HG02884 (cell line): ENCODE results near the gene XPC.

Source experiments
- ATAC-seq: cut with Tn5 transposase; IDR thresholded peaks from one replicate; pipeline ENCODE4 v1.9.1; 2021; ENCODE audit warnings: mild to moderate bottlenecking, moderate library complexity; ENCODE audit not compliant: unreplicated experiment

The XPC gene

GRCh38 chr3:14174483-14174882 is 3.9 kb downstream of the XPC start:
- ATAC-seq = no peak

DNA sequence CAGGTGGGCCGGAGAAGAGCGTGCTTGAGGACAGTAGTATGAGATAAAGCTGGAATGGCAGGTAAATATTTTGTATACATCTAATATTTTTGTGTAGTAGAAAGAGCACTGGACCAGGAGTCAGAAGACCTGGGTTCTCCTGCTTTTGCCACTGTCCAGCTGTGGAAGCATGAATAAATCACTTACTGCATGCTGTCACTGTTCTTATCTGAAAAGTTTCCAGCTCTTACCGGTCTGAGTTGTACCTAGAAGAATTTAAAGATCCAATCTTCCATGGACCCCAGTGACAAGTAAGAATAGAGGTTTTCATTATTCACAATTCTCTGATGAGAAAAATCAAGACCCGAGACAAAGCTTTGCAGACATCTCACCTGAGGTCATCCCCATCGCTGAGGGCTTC is 5.9 kb downstream of the XPC start:
- no peak for ATAC-seq

GRCh38 chr3:14170531-14171159 is 7.8 kb downstream of the XPC start:
- ATAC-seq = no peak

- ATAC-seq = no peak
Measured at GRCh38 chr3:14169871-14170270, 8.5 kb downstream of the XPC start.

GRCh38 chr3:14169435-14169834 is 9.0 kb downstream of the XPC start:
- no peak for ATAC-seq

DNA sequence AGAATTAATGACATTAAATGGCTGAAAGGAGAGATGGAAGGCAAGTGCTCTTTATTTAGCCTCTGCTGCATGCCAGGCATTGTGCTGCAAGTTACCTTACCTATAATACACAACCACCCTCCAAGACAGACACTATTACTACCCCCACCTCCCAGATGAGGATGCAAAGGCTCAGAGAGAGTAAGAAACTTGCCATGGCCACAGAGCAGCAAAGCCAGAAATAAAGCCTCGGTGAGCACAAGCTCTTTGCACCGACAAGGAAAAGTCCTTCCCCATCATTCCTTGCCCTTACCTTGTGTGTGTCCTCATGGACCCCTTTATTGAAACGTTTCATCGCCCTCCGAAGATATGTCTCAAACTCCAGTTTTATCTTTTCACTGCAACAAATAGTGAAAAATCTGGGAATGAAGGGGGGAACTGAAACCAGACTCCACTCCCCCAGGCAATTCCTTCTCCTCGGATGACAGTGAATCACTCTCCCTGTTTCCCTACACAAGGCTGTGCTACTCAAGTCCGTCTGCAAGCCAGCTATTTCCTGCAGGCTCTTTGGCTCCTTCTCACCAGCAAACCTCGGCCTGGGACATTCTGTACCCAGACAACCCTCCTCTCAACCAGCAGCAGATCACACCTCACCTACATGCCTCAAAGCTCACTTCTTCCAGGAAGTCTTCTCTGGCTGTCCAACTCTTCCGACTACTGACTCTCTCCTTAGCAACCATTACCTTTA is 11.4 kb downstream of the XPC start:
- no peak for ATAC-seq

GRCh38 chr3:14162178-14162577 is 16.2 kb downstream of the XPC start:
- no peak for ATAC-seq

GRCh38 chr3:14161282-14161681 is 17.1 kb downstream of the XPC start:
- no peak for ATAC-seq

DNA sequence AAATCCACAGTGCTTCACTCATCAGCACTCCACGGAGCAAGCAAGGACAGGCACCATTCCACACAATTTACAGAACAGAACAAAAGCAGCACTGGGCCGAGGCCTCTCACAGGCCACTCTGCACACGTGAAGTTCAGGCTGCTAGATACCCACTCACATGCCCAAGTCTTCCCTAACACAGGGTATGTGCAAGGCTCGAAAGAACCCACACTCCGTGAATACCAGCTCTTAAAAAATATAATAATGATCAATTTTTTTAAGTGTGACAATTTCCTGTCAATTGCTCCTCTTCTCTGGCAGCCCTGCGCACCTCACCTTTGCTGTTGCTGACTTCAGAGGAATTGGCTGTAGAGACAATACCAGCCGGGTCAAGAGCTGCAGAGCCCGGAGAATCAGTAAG is 19.0 kb downstream of the XPC start:
- no peak for ATAC-seq

DNA sequence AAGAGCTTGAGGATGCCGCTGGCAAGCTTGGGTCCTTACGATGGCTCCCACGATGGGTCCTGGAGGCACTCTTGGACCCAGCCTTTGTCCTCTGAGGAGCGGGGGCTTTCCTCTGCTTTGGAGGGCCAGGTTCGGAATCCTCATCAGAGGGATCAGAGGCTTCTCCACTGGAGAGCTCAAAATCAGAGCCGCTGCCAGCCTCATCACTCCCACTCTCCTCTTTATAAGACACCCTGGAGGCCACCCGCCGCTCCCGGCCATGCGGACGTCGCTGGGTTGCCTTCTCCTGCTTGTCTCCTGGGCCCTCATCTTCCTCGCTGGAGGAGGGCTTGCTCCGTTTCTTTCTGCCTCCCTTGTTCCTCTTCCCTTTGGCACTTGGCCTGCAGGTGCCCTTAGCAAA is 20.0 kb downstream of the XPC start:
- no peak for ATAC-seq

GRCh38 chr3:14157951-14158350 is 20.4 kb downstream of the XPC start:
- no peak for ATAC-seq

DNA sequence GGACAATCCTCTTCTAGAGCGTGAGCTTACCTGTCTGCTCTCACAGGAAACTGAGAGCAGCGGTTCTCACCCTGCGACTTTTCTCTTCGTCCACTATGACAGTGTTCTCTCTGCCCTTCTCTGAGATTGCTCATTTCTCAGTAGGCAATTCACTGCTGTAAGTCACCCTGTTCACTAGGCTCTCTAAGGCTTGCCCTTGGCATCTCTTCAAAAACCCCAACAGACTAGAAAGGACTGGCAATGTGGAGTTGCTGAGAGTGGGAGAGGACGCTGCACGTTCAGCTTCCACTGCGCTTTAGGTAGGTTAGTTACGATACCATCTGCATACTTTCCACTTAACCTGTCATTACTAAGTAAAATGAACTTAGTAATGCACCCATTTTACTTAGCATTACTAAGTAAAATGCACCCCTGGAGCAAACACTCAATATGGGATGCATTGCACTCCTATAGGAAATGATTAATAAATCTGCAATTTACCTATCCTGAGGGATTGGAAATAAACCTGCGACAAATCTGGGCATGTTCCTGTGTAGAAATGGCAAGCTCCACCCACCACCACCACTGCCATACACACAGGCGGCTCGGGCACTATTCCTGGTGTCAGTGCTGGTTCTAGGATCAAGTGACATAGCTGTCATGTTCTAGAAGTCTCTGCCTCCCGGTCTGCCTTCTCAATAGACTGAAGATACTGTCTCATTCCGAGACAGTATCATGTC is 21.4 kb downstream of the XPC start:
- ATAC-seq = no peak

- no peak for ATAC-seq
Measured at GRCh38 chr3:14156201-14156600, 22.2 kb downstream of the XPC start.

- no peak for ATAC-seq
Measured at GRCh38 chr3:14154895-14155440, 23.4 kb downstream of the XPC start.

GRCh38 chr3:14154276-14154675 is 24.1 kb downstream of the XPC start:
- no peak for ATAC-seq

GRCh38 chr3:14153663-14154062 is 24.7 kb downstream of the XPC start:
- no peak for ATAC-seq

DNA sequence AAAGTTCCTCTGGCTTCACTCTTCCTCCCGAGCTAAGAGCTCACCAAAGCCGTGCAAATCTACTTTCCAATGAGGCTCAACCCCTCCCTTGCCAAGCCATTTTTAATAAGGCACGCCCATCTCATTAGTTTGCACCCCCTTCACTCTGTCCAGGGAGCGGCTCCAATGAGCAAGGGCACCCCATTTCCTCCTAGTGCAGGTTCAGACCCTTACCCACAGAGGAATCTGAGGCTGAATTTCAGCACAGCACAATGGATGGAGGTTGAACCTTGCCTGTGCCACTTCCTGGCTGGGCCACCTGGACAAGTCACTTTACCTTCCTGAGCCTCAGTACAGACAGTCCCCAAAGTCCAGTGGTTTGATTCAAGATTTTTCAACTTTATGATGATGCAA is 25.4 kb downstream of the XPC start:
- ATAC-seq = no peak

DNA sequence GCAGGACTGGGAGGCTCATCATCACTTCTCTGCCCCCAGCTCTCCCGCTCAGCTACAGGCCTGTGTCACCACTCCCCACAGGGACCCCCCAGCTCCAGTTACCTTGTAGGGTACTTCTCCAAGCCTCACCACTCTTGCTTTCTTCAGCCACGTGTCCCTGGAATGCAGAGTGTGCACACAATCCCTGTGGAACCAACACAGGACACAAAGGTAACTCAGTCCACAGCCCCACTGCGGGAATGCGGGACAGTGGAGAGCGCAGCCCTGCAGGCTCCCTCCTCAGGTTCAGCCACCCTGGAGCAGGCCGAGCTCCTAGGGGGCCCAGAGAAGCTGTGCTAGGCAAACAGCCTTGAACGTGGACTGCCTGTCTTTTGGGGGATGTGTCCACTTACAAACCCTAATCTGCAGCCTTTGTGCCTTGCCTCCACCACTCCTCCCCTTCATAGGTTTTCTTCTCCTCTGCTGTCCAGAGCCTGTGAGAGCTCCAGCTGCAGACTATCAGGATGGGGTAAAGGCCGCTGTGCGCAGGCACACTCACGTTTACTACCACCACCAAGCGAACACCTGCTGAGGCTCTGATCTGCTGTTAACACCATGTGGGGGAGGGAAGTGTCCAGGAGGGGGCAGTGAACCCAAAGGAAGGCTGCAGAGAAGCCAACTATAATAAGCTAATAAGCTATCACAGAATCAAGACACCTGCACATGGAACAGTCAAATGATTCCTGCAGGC is 26.0 kb downstream of the XPC start:
- ATAC-seq = no peak

DNA sequence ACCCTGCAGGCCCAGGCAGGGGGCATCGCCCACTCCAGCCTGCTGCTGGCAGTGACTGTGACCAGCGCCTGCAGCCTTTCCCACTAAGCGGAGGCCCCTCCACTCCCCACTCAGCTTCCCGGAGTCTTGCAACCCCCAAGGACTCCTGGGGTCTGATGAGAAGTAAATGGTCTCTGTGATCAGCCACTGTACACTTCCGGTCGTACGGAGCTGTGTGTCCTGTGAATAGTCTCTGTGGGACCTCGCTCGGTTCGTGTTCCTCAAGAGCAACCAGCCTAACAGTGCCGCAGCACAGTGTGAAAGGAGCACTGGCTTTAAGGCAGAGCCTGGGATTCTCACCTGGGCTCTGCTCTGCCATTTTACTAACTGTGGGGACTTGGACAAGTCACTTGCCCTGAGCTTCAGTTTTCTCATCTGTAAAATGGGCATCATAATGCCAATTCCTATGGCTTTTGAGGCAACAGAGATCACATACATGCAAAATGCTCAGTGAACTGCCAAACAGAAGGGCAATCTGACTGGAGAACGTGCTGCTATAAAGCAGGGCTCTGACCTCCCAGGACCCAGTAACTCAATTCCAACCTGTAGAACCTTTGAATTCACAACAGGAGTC is 26.8 kb downstream of the XPC start:
- ATAC-seq = no peak

GRCh38 chr3:14150491-14151230 is 27.7 kb downstream of the XPC start:
- ATAC-seq = no peak
